Activated CD4-positive, alpha-beta T cell treated with anti-CD3 and anti-CD28 coated beads, Interleukin-2, amount 50 U/mL, for 1 hour (primary cell): Measurements from ENCODE around the gene APOF.
"Not testable (repeated sequence)": the region's sequence is repeated elsewhere in the genome, so short reads cannot be mapped to it uniquely, and the experiment has no call there.

ENCODE experiments used
- DNase-seq: peaks from one replicate; pipeline ENCODE4 v3.0.0-alpha.2; 2020

The APOF gene, protein sequence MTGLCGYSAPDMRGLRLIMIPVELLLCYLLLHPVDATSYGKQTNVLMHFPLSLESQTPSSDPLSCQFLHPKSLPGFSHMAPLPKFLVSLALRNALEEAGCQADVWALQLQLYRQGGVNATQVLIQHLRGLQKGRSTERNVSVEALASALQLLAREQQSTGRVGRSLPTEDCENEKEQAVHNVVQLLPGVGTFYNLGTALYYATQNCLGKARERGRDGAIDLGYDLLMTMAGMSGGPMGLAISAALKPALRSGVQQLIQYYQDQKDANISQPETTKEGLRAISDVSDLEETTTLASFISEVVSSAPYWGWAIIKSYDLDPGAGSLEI

DNA sequence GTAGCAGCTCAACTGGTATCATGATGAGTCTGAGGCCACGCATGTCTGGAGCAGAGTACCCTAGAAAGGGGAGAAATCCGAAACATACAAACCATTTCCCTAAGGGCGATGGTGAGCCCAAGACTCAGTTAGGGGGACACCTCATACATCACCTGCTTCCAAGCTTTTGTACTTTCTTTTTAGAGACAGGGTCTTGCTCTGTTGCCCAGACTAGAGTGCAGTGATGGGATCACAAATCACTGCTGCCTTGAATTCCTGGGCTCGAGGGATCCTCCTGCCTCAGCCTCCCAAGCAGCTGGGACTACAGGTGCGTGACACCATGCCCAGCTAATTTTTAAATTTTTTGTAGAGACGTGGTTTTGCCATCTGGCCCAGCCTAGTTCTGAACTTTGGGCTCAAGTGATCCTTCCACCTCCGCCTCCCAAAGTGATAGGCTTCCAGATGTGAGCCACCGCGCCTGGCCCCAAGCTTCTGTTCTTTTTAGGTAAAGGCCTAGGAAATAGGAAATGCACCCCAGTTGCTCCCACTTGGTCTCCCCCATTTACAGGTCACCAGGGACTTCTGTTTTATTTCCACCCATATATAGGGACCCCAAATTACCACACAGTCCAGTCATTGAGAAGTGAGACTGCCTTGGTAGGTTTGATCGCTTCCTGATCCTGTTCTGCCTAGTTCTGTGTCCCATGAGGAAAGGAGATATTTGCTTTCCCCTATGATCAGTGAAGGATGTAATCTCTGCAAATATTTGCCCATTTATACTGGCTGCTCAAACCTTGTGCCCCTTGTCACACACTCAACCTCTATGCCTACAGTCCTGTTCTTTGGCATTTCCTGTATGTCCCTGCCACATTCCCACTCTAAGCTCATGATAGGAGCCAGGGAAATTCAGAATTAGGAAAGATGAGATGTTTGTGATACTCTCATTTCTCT is at the start of gene APOF:
APOF (minus strand) TSS at position 728 of the 930 bp plus-strand sequence; CDS start at position 616, 112 bp downstream.
- DNase-seq: no peak

DNA sequence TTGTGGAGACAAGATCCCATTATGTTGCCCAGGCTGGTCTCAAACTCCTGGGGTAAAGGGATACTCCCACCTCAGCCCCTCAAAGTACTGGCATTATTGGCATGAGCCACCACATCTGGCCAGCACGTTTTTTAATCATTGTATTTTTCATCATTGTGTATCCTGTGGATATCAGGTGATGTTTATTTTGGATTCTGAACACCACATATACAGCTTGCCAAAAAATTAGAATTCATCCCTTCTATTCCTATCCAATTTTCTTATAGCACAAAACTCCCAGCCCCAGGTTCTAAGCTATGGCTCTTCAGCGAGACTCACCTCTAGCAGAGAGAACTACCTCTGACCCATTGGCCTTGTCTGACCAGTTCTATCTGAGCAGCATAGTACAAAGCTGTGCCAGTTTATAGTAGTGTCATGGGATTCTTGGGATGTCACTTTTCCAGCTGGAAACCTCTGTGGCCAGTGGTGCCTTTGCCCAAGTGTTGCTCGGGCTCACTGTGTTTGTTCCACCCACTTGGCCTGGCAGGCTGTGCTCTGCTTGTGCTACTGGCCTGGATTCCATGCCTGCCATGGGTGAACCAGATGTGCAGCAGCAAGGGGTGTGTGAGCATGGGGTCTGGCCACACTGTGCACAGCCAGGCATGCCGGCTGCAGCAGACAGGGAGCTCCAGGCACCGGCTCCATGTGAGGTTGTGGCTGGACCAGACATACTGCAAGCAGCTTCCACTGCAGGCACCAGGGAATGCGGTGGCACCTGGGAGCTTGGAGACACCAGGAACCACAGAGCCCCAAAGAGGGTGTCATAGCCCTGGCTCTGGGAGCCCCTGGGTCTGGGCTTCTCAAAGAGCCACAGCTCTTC is 49.4 kb upstream of the APOF start:
- DNase-seq: no peak

DNA sequence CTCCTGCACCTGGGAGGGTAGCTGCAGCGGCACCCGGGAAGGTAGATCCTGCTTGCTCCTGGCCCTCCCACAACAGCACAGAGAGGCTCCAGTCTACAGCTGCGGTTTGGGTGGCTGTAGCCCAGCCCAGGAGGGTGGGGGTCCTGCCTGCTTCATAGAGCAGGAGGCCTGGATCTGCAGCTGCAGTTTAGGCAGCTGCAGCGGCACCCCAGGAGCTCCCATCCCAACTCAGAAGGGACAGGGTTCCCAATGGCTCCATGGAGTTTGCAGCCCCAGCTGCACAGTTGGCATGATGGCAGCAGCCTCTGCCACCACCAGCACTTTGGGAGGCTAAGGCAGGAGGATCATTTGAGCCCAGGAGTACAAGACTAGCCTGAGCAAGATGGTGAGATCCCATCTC is 48.1 kb upstream of the APOF start:
- DNase-seq: no peak

DNA sequence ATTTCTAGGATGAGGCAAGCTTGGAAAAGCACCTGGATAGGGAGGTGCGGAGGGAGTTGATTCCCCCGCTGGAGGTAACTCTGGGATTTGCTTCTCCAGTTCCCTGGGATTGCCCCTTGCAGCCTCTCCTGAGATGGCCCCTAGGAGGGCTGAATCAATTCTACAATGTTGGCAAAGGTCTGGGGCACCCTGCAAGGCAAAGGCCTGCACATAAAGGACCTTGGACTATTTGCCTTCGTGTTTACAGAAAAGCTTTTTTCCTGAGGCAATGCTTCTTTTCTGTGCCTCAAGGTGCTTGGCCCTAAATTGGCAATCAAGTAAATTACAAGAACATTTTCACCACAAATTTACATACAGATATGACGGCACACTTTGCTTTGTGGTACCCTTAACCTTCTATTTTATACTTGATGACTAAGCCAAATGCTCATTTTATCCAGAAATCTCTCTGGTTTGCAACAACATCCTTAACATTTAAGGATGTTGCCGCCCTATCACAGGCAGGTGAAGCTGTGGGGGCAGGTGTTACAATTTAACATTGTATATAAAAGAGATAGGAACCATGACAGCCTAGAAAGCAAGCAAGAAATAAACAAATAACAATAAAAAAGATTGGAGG is 46.3 kb upstream of the APOF start:
- DNase-seq: no peak

DNA sequence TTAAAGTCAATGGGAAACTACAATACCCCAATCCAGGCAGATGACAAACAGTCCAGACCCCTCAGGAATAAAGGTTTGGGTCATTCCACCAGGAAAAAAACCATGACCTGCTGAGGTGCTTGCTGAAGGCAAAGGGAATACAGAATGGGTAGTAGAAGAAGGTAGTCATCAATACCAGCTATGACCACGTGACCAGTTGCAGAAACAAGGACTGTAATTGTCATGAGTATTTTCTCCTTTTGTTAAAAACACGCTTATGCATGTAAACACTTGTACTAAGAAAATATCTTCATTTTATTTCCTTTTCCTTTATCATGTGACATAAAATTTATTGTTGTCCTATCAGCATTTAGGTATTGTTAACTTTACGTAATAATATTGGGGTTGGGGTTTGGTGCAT is 41.6 kb upstream of the APOF start:
- DNase-seq: not testable (repeated sequence)

DNA sequence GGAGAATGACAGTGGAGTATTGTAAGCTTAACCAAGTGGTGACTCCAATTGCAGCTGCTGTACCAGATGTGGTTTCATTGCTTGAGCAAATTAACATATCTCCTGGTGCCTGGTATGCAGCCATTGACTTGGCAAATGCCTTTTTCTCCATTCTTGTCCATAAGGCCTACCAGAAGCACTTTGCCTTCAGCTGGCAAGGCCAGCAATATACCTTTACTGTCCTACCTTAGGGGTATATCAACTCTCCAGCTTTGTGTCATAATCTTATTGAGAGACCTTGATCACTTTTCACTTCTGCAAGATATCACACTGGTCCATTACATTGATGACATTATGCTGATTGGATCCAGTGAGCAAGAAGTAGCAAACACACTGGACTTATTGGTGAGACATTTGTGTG is 39.0 kb upstream of the APOF start:
- DNase-seq: not testable (repeated sequence)

DNA sequence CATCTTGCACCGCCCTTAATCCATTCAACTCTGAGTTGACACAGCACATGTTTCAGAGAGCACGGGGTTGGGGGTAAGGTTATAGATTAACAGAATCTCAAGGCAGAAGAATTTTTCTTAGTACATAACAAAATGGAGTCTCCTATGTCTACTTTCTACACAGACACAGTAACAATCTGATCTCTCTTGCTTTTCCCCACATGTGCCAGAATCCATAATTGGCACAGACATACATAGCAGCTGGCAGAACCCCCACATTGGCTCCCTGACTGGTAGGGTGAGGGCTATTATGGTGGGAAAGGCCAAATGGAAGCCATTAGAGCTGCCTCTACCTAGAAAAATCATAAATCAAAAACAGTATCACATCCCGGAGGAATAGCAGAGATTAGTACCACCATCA is 38.5 kb upstream of the APOF start:
- DNase-seq: not testable (repeated sequence)

DNA sequence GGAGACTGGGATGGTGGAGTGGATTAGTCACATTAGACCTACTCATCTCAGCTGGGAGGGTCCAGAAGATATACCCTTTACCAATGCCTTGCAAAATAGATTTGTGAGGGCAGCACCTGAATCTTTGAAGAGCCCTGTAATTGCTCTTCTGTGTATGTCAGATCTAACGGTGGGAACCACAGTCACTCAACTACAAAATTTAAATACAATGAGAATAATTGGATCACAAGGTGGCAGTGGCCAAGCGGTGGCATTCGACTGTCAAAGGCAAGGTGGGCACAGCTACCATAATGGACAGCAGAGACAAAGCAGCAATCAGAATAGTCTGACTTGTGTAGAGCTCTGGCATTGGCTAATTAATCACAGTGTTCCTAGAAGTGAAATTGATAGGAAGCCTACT is 36.8 kb upstream of the APOF start:
- not testable (repeated sequence) for DNase-seq

DNA sequence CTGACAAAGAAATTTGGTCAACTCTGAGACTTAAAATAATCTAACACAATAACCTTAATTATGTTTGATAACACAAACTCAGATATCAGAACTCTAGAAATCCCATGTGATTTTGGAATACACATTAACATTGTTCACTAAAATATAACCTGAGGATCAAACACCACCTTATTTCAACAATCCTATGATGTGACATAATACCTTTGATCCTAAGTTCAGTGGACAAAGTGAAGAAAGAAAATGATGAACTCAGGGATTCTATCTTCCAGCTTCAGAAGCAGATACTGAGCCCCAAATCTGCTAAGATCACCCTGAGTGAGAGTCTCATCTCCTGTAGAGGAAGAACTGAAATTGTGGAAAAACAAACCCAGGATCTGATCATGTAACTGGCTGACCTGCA is 35.7 kb upstream of the APOF start:
- no peak for DNase-seq

DNA sequence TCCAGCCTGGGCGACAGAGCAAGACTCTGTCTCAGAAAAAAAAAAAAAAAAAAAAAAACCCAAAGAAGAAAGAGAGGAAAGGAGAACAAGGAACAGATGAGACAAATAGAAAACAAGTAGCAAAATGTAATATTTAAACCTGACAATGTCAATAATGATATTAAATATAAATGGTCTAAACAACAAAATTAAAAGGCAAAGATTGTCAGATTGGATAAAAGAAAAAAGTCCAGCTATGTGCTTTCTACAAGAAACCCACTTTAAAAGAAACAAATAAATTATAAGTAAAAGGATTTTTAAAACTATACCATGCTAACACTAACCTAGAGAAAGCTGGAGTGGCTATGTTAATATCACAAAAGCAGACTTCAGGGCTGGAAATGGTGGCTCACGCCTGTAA is 29.7 kb upstream of the APOF start:
- no peak for DNase-seq

DNA sequence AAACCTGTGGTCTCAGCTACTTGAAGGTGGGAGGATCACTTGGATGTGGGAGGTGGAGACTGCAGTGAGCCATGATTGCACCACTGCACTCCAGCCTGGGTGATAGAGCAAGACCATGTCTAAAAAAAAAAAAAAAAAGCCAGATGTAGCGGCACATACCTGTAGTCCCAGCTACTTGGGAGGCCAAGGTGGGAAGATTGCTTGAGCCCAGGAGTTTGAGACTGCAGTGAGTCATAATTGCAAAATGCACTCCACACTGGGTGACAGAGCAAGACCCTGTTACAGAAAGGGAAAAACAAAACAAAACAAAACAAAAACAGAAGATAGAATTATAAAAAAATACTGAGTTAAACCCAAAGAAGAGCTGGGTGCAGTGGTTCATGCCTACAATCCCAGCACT is 29.1 kb upstream of the APOF start:
- DNase-seq: no peak

DNA sequence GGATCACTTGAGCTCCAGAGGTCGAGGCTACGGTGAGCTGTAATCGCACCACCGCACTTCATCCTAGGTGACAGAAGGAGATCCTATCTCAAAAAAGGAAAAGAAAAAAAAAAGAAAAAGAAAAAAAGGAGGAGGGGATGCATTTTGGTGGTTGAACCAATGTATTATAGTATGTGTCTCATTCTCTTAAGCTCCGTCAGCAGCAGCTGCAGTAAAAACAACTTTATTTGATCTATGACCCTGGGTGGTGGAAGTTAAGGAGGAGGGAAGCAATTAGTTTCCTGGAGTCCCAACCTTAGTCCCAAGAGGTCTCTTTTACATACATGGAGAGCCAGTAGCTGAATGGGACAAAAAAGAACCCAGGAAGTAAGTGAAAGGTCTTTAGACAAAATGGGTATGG is 26.8 kb upstream of the APOF start:
- no peak for DNase-seq

DNA sequence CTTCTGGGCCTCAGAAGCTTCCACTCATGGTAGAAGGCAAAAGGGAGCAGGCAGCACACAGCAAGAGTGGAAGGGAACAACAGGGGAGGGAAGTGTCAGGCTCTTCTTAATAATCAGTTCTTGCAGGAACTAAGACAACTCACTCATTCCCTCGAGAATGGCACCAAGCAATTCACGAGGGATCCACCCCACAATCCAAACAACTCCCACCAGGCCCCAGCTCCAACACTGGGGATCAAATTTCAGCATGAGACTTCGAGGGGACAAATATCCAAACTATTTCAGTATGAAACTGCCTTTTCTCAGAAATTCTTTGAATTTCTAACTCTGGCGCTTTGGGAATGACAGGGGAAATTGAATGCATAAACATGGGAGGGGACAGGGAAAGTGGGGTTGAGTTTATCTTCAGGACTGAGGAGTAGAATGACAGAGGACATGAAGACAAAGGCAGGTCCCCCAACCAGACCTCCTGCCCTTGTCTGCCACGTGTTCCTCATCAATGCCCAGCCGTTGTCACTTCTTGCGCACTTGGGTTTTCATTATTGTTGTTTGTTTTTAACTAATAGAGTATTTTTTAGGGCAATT is 24.6 kb upstream of the APOF start:
- DNase-seq: no peak

DNA sequence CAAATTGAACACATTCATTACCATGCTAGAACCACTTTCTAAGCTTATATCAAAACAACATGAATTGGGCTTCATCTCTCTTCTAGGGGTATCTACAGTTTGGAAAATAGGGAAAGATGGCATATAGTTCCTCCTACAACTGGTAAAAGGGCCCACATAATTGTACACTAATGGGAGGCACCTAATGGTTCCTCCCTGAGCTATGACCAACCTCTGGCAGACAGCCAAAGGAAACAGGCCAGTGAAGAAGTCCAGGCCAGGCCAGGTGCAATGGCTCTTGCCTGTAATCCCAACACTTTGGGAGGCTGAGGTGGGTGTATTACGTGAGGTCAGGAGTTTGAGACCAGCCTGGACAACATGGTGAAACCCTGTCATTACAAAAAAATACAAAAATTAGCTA is 23.2 kb upstream of the APOF start:
- no peak for DNase-seq

DNA sequence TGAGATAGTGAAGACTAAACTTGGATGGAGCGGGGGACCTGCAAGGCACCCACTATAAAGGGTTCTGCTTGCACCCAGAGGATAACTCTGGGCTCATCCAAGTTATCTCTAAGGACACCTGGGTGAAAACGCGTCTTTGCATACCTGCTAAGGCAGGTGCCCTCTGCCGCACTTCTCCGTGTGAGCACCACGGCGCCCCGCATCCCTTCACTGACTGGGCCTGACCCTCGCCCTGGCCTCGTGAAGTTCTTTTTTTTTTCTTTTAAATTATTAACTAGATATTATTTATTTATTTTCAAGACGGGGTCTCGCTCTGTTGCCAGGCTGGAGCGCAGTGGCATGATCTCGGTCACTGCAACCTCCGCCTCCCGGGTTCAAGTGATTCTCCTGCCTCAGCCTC is 20.0 kb upstream of the APOF start:
- no peak for DNase-seq

DNA sequence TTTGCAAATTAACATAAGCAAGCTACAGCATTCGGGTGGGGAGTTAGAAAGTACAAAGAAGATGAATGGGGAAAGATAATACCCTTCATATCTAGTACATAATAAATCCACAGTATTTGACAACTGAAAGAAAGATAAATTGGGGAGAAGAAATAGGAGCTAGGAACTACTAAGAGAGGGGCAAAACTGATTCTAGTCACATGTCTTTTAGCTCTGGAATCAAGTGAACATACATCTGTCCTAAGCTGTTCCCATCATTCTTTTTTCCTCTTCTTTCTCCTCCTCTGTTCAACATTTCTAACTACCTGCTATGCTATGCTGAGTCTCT is 15.3 kb upstream of the APOF start:
- DNase-seq: no peak

DNA sequence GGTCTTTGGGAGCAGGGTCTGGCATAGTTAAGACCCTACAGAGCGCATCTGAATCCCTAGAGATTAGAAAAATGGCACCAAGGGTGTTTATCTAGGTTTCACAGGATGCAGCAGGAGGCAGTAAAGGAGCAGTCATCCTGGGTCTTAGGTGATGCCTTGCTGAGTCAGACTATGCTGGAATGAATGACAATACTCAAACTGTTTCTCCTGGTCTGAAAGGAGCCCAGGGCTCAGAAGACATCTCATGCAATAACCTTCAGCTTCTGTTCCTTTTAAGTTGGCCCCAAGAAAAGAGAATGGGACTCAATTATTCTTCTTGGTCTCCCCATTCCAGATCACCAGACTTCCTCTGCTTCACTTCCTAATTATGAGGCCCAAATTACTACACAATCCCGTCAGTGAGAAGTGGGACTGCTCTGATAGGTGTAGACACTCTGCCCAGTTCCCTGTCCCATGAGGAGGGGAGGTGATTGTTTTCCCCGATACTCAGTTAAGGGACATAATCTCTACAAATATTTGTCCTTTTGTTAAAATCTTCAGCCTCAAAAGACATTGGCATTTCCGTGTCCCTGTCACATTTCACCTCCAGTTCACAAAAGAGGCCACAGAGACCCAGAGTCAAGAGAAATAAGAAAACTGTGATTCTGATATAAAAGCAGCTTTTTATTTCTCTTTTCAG is 14.8 kb upstream of the APOF start:
- no peak for DNase-seq

DNA sequence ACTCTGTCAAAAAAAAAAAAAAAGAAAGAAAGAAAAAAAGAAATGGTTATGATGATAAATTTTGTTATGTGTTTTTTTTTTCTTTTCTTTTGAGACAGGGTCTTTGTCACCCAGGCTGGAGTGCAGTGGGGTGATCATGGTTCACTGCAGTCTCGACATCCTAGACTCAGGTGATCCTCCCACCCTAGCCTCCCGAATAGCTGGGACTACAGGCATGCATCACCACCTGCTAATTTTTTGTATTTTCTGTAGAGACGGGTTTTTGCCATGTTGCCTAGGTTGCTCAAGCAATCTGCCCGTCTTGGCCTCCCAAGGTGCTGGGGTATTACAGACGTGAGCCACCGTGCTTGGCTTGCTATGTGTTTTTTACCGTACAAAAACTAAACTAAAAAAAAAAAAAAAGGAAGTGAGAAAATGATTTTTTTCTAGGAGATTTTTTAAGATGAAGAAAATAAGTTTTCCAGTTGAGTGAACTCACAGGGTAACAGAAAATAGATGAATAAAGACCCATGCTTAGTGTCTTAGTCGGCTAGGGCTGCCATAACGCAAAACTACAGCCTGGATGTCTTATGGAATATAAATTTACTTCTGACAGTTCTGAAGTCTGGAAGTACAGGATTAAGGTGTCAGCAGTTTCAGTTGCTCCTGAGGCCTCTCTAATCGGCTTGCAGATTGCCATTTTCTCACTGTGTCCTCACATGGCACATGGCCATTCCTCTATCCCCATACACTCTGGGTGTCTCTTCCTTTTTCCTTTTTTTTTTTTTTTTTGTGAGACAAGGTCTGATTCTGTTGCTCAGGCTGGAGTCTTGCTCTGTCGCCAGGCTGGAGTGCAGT is 13.2 kb upstream of the APOF start:
- no peak for DNase-seq

DNA sequence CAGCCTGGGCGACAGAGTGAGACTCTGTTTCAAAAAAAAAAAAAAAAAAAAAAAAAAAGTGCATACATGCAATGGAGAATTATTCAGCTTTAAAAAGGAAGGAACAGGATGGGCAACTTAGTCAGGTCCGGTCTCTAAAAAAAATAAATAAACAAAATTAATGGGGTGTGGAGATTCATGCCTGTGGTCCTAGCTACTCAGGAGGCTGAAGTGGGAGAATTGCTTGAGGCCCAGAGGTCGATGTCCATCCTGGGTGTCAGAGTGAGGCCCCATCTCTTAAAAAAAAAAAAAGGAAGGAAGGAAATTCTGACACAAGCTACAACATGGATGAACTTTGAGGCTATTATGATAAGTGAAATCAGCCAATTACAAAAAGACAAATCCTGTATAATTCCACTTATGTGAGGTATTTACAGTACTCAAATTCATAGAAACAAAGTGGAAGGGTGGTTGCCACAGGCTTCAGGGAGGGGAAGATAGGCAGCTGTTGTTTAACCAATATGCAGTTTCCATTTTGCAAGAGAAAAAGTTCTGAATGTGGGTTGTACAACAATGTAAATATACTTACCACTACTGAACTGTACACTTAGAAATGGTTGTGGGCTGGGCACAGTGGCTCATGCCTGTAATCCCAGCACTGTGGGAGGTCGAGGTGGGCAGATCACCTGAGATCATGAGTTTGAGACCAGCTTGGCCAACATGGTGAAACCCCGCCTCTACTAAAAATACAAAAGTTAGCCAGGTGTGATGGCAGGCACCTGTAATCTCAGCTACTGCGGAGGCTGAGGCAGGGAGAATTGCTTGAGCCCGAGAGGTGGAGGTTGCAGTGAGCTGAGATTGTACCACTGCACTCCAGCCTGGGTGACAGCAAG is 12.3 kb upstream of the APOF start:
- no peak for DNase-seq

DNA sequence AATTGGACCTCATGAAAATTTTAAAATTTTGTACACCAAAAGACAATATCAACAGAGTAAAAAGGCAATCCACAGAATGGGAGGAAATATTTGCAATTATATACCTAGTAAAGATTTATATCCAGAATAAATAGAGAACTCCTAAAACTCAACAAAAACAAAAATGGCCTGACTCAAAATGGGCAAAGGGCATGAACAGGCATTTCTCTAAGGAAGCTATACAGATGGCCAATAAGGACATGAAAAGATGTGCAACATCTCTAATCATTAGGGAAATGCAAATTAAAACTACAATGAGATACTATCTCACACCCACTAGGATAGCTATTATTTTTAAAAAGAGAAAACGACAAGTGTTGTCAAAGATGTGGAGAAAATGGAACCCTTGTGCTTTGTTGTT is 10.9 kb upstream of the APOF start:
- no peak for DNase-seq
